ENCODE data around the gene RBMS1. TPM values are rescaled to one million over a fixed set of nuclear protein-coding genes. Genes with fewer than 3 reads are reported as not detected.

RBMS1 gene
- total and polyA plus RNA-seq, 2 donors (not counting 1 experiment from before 2014, with no cell fraction given): 18.0 to 36.7 TPM

DNA sequence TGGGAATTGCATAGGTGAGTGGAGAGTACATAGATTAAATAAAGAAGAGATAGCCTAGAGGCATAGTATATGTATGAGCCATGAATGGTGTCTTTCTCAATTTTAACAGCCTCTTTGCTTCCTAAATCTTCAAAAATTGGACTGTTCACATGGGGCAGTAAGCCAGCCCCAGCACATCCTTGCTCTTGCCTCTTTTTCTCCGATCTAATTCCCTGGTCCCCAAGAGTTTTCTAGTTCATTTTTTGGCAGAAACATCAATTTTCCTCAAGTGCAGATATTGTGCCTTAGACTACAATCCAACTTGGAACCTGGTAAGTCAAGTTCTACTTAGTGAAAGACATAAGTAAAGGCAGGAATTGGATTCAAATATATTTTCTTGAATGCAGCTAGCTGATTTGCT lies 243.7 kb downstream of the RBMS1 start:
- no peak for TF ChIP-seq EZH2 (IDR thresholded peaks at IDR 0.05; ENCODE audit: borderline replicate concordance, insufficient read depth, low read depth, low read length, poor library complexity, severe bottlenecking)
- TF ChIP-seq, protein P1, sequence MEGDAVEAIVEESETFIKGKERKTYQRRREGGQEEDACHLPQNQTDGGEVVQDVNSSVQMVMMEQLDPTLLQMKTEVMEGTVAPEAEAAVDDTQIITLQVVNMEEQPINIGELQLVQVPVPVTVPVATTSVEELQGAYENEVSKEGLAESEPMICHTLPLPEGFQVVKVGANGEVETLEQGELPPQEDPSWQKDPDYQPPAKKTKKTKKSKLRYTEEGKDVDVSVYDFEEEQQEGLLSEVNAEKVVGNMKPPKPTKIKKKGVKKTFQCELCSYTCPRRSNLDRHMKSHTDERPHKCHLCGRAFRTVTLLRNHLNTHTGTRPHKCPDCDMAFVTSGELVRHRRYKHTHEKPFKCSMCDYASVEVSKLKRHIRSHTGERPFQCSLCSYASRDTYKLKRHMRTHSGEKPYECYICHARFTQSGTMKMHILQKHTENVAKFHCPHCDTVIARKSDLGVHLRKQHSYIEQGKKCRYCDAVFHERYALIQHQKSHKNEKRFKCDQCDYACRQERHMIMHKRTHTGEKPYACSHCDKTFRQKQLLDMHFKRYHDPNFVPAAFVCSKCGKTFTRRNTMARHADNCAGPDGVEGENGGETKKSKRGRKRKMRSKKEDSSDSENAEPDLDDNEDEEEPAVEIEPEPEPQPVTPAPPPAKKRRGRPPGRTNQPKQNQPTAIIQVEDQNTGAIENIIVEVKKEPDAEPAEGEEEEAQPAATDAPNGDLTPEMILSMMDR (IDR thresholded peaks at IDR 0.05): no peak
- H3K9me3 ChIP-seq (ENCODE audit: control extremely low read depth in 1 of 3, control insufficient read depth in 2 of 3, insufficient read depth in 1 of 3, low read length in 2 of 3): no peaks in the 10 kb centered on the region
- CTCF ChIA-PET: interaction anchor here (3.2 to 4.0 kb wide), 2 partner anchors 10 to 20 kb away, joined by 12 to 26 read pairs; no protein-coding TSS in a partner anchor
- WGBS (ENCODE audit: insufficient coverage): 88% methylated on average over 1 of the region's 1 CpG
- no peak overlapping the region for H3K27ac Mint-ChIP-seq
- no peak for ATAC-seq (ENCODE audit: low read depth)
- no peak overlapping the region for H3K4me3 ChIP-seq (ENCODE audit: control extremely low read depth in 1 of 5, extremely low read depth in 1 of 5, insufficient read depth in 1 of 5, low read depth in 2 of 5, low read length in 4 of 5)
- intact Hi-C loops (cut with micrococcal nuclease): no loop called here
- no peaks in the 10 kb centered on the region for H3K9me3 Mint-ChIP-seq (ENCODE audit: insufficient read depth)
- H3K27me3 ChIP-seq (replicated peaks in 1 of 4; ENCODE audit: control extremely low read depth in 1 of 4, control insufficient read depth in 3 of 4, insufficient read depth in 4 of 4, low read length in 3 of 4): no peaks in the 10 kb centered on the region
- peaks cover 2% of the 10 kb centered on the region for H3K4me1 Mint-ChIP-seq
- H3K27ac ChIP-seq (ENCODE audit: low read length in 2 of 2): no peak overlapping the region
- H3K9ac ChIP-seq (ENCODE audit: low read length): no peak overlapping the region
- no peak overlapping the region for H3K4me3 Mint-ChIP-seq
- no peaks in the 10 kb centered on the region for H4K20me1 ChIP-seq (ENCODE audit: control insufficient read depth, insufficient read depth, low read length, poor library complexity, severe bottlenecking)
- no peaks in the 10 kb centered on the region for H3K36me3 ChIP-seq (replicated peaks in 1 of 2; ENCODE audit: control extremely low read depth in 1 of 2, control insufficient read depth in 1 of 2, extremely low read depth in 1 of 2, insufficient read depth in 2 of 2, low read length in 1 of 2)
- no peak overlapping the region for H2AFZ ChIP-seq (ENCODE audit: insufficient read depth, low read depth, low read length, poor library complexity, severe bottlenecking)
- no peak for DNase-seq
- H3K4me1 ChIP-seq (ENCODE audit: control insufficient read depth in 2 of 2, insufficient read depth in 2 of 2, low read length in 2 of 2): no peaks in the 10 kb centered on the region
- POLR2A ChIA-PET: no interaction called here
- no peaks in the 10 kb centered on the region for H3K27me3 Mint-ChIP-seq
- H3K79me2 ChIP-seq (ENCODE audit: control insufficient read depth, insufficient read depth, low read length): no peaks in the 10 kb centered on the region
- no peak overlapping the region for H3K4me2 ChIP-seq (replicated peaks; ENCODE audit: low read depth, low read length, poor library complexity, severe bottlenecking)

DNA sequence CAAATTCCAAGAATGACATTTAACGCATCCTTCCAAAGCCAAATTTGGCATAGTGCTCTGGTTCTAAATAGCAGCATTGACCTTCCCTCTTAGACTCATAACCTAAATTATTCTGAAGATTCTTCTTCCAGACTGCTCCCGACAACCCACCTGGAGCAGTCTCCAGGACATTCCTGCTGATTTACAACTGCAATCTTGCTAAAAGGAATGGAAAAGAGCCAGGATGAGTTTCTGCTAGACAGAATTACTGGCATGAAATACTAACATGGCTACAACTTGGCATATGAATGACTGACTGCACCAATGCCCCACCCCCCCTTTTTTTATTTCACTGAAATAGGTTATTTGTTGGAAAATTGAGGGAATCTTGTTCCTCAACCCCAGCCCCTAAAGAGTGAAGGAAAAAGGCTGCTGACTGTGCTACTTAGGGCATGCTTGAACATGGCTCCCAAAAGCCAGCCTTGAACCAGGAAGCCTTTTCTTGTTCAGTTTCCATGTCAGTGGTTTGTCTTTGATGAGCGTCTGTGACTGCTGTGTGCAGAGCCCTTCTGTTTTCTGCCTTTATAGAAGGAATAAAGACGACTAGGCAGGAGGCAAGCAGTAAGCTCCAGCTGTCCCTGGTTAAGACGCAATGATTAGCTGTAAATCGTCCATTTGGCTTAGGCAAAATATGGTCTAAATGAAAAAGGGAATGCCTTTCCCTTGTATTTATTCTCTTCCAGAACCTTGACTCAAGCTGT lies 246.1 kb downstream of the RBMS1 start:
- CTCF ChIA-PET: interaction anchor here (0.7 to 2.8 kb wide), 4 partner anchors 10 to 747 kb away, joined by 4 to 10 read pairs (median 4); no protein-coding TSS in a partner anchor
- peaks cover 2% of the 10 kb centered on the region for H3K4me1 Mint-ChIP-seq

More for the DNA sequence above, 246.1 kb downstream of the RBMS1 start:
- POLR2A ChIA-PET: no interaction called here
- H3K27ac ChIP-seq (ENCODE audit: low read length in 2 of 2): no peak overlapping the region
- H3K4me3 ChIP-seq (ENCODE audit: control extremely low read depth in 1 of 5, extremely low read depth in 1 of 5, insufficient read depth in 1 of 5, low read depth in 2 of 5, low read length in 4 of 5): no peak overlapping the region
- H3K4me1 ChIP-seq (ENCODE audit: control insufficient read depth in 2 of 2, insufficient read depth in 2 of 2, low read length in 2 of 2): no peaks in the 10 kb centered on the region
- H3K79me2 ChIP-seq (ENCODE audit: control insufficient read depth, insufficient read depth, low read length): no peaks in the 10 kb centered on the region
- no peaks in the 10 kb centered on the region for H3K9me3 ChIP-seq (ENCODE audit: control extremely low read depth in 1 of 3, control insufficient read depth in 2 of 3, insufficient read depth in 1 of 3, low read length in 2 of 3)
- no peaks in the 10 kb centered on the region for H3K27me3 Mint-ChIP-seq
- no peak overlapping the region for H3K4me2 ChIP-seq (replicated peaks; ENCODE audit: low read depth, low read length, poor library complexity, severe bottlenecking)
- no peaks in the 10 kb centered on the region for H3K9me3 Mint-ChIP-seq (ENCODE audit: insufficient read depth)
- no peak overlapping the region for H2AFZ ChIP-seq (ENCODE audit: insufficient read depth, low read depth, low read length, poor library complexity, severe bottlenecking)
- H3K4me3 Mint-ChIP-seq: no peak overlapping the region
- intact Hi-C loops (cut with micrococcal nuclease): no loop called here
- ATAC-seq (ENCODE audit: low read depth) (no peak), DNase-seq (no peak)
- no peak overlapping the region for H3K9ac ChIP-seq (ENCODE audit: low read length)
- no peaks in the 10 kb centered on the region for H4K20me1 ChIP-seq (ENCODE audit: control insufficient read depth, insufficient read depth, low read length, poor library complexity, severe bottlenecking)
- 89% methylated on average over 3 of the region's 6 CpGs for WGBS (ENCODE audit: insufficient coverage)
- no peaks in the 10 kb centered on the region for H3K36me3 ChIP-seq (replicated peaks in 1 of 2; ENCODE audit: control extremely low read depth in 1 of 2, control insufficient read depth in 1 of 2, extremely low read depth in 1 of 2, insufficient read depth in 2 of 2, low read length in 1 of 2)
- no peaks in the 10 kb centered on the region for H3K27me3 ChIP-seq (replicated peaks in 1 of 4; ENCODE audit: control extremely low read depth in 1 of 4, control insufficient read depth in 3 of 4, insufficient read depth in 4 of 4, low read length in 3 of 4)
- TF ChIP-seq EZH2 (IDR thresholded peaks at IDR 0.05; ENCODE audit: borderline replicate concordance, insufficient read depth, low read depth, low read length, poor library complexity, severe bottlenecking): no peak
- TF ChIP-seq, protein P1 (IDR thresholded peaks at IDR 0.05): no peak
- H3K27ac Mint-ChIP-seq: no peak overlapping the region
